K562 (cell line): ENCODE data around the gene PPP3R2. TPM values are rescaled to one million over a fixed set of nuclear protein-coding genes. Genes with fewer than 3 reads are reported as not detected.

Experiments used
- MGA ChIP-seq: fragments of 450-650 bp; IDR thresholded peaks from 2 replicates; pipeline ENCODE4 v1.6.1; 2016; ENCODE audit warnings: mild to moderate bottlenecking, moderate library complexity
- polyA plus RNA-seq, 8 experiments: library from polyadenylated mRNA; depleted of rRNA in 4 of 8; stranded (reverse) in 5 of 8; unstranded in 3 of 8; fragments of >200 nt; fragmentation: Nextera tagmentation in 2 of 8; fragmentation: Illumina TruSeq in 1 of 8; extraction: Ambion mirVana in 2 of 8; extraction: Trizol in 1 of 8; gene quantifications; 2 replicates each; pipeline versions ENCODE4 v1.2.1 to v1.2.3, GENCODE V29; 2011 to 2014; ENCODE audit warnings: inconsistent platforms in 1 of 8, missing spikeins in 1 of 8
- total RNA-seq, 7 experiments: library from RNA; depleted of rRNA in 6 of 7; stranded (reverse); fragments of >200 nt in 6 of 7; fragmentation: Illumina TruSeq in 2 of 7; extraction: Trizol in 2 of 7; gene quantifications; 2 replicates each; pipeline versions ENCODE4 v1.2.1 to v1.2.3, GENCODE V29; 2011 to 2021; ENCODE audit warnings: low replicate concordance in 1 of 7

PPP3R2 gene
- total and polyA plus RNA-seq, 9 of the 15 experiments (the other 6 are each of a cell fraction or from before 2014, with no cell fraction given), result not detected

- TF ChIP-seq MGA, result no peak
These were observed 19.9 kb downstream of the PPP3R2 start (continued) for GRCh38 chr9:101574731-101575333.
